Gastrocnemius medialis (tissue), 4 donors: Measurements from ENCODE around the gene CREBBP. TPM values are rescaled to one million over a fixed set of nuclear protein-coding genes. Genes with fewer than 3 reads are reported as not detected.

Source experiments
- ATAC-seq, 2 donors: fragments of 150-250 bp; one replicate each; pipeline ENCODE4 v1.9.1; 2016
- DNase-seq, 2 donors: peaks; one replicate each; pipeline ENCODE4 v3.0.0-alpha.2; 2019
- H3K27ac ChIP-seq, 4 donors: fragments of 200-600 bp; sonication (generic); 1 replicate in 1 of 4; 2 replicates in 3 of 4; pipeline ENCODE4 v1.5.1; 2016 to 2018; ENCODE audit warnings: mild to moderate bottlenecking in 2 of 4, moderate library complexity in 1 of 4
- H3K27me3 ChIP-seq, 3 donors: fragments of 200-600 bp; sonication (generic) in 2 of 3; 1 replicate in 1 of 3; 2 replicates in 2 of 3; pipeline versions ENCODE4 v1.5.1 to v1.6.0; 2016 to 2019; ENCODE audit warnings: mild to moderate bottlenecking in 1 of 3, moderate library complexity in 1 of 3
- H3K36me3 ChIP-seq, 2 donors: fragments of 200-600 bp; sonication (generic) in 1 of 2; one replicate each; pipeline ENCODE4 v1.5.1; 2017 to 2018
- H3K4me1 ChIP-seq, 2 donors: fragments of 200-600 bp; sonication (generic) in 1 of 2; one replicate each; pipeline ENCODE4 v1.5.1; 2016 to 2017; ENCODE audit warnings: mild to moderate bottlenecking in 2 of 2
- H3K4me3 ChIP-seq, 4 donors: fragments of 200-600 bp; sonication (generic) in 3 of 4; 1 replicate in 1 of 4; 2 replicates in 3 of 4; pipeline ENCODE4 v1.5.1; 2016 to 2019; ENCODE audit warnings: mild to moderate bottlenecking in 2 of 4
- H3K9me3 ChIP-seq, 3 donors: fragments of 200-600 bp; sonication (generic) in 2 of 3; 1 replicate in 1 of 3; 2 replicates in 2 of 3; pipeline ENCODE4 v1.5.1; 2016 to 2019
- POLR2A ChIP-seq, 2 donors: fragments of 450-650 bp; IDR thresholded peaks; one replicate each; pipeline ENCODE4 v1.6.1; 2017; ENCODE audit warnings: antibody characterized with exemption in 2 of 2, mild to moderate bottlenecking in 2 of 2, moderate library complexity in 2 of 2
- in situ Hi-C, 4 donors: fragments of 200-750 bp; cut with MboI; loops; one replicate each; pipeline versions ENCODE4 v1.15.0 to v1.8.0; 2017; ENCODE audit warnings: low sequenced_read_pairs in 4 of 4
- intact Hi-C: fragments of 100-400 bp; cut with DNase I; formaldehyde crosslinking; loops from one replicate; pipeline ENCODE4 v1.15.1; 2023; ENCODE audit warnings: low total_unique reads
- total RNA-seq, 4 donors: library from RNA; depleted of rRNA; stranded (reverse); fragments of >200 nt; gene quantifications; one replicate each; pipeline versions ENCODE4 v1.1.0 to v1.2.3, GENCODE V29; 2016
- TF ChIP-seq, protein P1 (sequence below), 5 experiments: fragments of 450-650 bp in 3 of 5; fragments of 200-600 bp in 2 of 5; sonication (generic) in 2 of 5; IDR thresholded peaks in 4 of 5; conservative IDR thresholded peaks in 1 of 5; 1 replicate in 4 of 5; 2 replicates in 1 of 5; pipeline ENCODE4 v1.5.1; 2016 to 2019; ENCODE audit warnings: antibody characterized with exemption in 5 of 5, mild to moderate bottlenecking in 3 of 5, moderate library complexity in 3 of 5

The CREBBP gene
- total RNA-seq, 4 donors from 2014 or later: 39.8 to 61.3 (median 53.5) TPM

GRCh38 chr16:3829631-3830536, 50.6 kb downstream of the CREBBP start:
- H3K27ac ChIP-seq: no peak overlapping the region
- intact Hi-C loops: no loop called here
- H3K36me3 ChIP-seq: no peaks in the 10 kb centered on the region
- TF ChIP-seq, protein P1, sequence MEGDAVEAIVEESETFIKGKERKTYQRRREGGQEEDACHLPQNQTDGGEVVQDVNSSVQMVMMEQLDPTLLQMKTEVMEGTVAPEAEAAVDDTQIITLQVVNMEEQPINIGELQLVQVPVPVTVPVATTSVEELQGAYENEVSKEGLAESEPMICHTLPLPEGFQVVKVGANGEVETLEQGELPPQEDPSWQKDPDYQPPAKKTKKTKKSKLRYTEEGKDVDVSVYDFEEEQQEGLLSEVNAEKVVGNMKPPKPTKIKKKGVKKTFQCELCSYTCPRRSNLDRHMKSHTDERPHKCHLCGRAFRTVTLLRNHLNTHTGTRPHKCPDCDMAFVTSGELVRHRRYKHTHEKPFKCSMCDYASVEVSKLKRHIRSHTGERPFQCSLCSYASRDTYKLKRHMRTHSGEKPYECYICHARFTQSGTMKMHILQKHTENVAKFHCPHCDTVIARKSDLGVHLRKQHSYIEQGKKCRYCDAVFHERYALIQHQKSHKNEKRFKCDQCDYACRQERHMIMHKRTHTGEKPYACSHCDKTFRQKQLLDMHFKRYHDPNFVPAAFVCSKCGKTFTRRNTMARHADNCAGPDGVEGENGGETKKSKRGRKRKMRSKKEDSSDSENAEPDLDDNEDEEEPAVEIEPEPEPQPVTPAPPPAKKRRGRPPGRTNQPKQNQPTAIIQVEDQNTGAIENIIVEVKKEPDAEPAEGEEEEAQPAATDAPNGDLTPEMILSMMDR (IDR thresholded peaks at IDR 0.05 in 4 of 5, conservative IDR thresholded peaks at IDR 0.05 in 1 of 5): no peak
- TF ChIP-seq POLR2A (IDR thresholded peaks at IDR 0.05): no peak
- ATAC-seq: no peak
- peaks cover 32 to 36% of the 10 kb centered on the region in 2 donors for H3K4me1 ChIP-seq
- in situ Hi-C loops: no loop called here
- H3K27me3 ChIP-seq: no peaks in the 10 kb centered on the region
- no peak for DNase-seq
- no peak overlapping the region for H3K4me3 ChIP-seq
- no peaks in the 10 kb centered on the region for H3K9me3 ChIP-seq

DNA sequence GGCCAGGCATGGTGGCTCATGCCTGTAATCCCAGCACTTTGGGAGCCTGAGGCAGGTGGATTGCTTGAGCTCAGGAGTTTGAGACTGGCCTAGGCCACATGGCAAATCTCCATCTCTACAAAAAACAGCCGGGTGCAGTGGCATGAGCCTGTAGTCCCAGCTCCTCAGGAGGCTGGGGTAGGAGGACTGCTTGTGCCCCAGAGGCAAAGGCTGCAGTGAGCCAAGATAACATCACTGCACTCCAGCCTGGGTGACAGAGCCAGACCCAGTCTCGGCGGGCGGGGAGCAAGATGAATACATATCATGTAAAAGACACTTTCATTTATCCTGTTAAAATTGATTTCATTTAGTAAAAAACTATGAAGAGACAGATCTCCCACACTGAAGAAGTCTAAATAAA, 54.6 kb downstream of the CREBBP start:
- no peaks in the 10 kb centered on the region for H3K9me3 ChIP-seq
- DNase-seq: no peak
- H3K4me1 ChIP-seq: peaks cover 71 to 73% of the 10 kb centered on the region in 2 donors
- in situ Hi-C loops: no loop called here
- TF ChIP-seq, protein P1 (IDR thresholded peaks at IDR 0.05 in 4 of 5, conservative IDR thresholded peaks at IDR 0.05 in 1 of 5): no peak
- TF ChIP-seq POLR2A (IDR thresholded peaks at IDR 0.05): no peak
- no peaks in the 10 kb centered on the region for H3K36me3 ChIP-seq
- H3K27me3 ChIP-seq: no peaks in the 10 kb centered on the region
- no peak overlapping the region for H3K27ac ChIP-seq
- ATAC-seq: no peak
- intact Hi-C loops: no loop called here
- H3K4me3 ChIP-seq: no peak overlapping the region

DNA sequence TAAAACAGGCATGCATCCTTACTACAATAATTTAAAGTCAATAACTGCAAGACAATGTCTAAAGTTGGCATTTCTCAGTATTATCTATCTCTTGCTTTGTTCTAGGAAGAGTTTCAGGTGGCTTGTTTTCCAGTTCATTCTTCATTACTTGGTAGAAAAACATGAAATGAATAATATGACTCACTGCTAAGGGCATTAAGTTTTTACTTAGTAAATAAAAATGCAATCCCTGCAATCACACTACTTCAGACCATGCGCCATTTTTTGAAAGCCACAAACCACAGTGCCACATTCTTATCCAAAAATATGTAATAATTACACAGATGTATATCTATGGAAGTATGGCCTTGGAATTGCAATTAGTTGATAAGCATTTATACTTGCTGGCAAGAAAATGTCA, 55.4 kb downstream of the CREBBP start:
- in situ Hi-C loops (no loop called here), intact Hi-C loops (no loop called here)
- DNase-seq (no peak), ATAC-seq (no peak)
- Histone ChIP-seq H3K4me1 (peaks cover 80 to 81% of the 10 kb centered on the region in 2 donors), H3K27me3 (no peaks in the 10 kb centered on the region), H3K4me3 (no peak overlapping the region), H3K9me3 (no peaks in the 10 kb centered on the region), H3K36me3 (no peaks in the 10 kb centered on the region), H3K27ac (no peak overlapping the region)
- no peak for TF ChIP-seq POLR2A (IDR thresholded peaks at IDR 0.05)
- TF ChIP-seq, protein P1 (IDR thresholded peaks at IDR 0.05 in 4 of 5, conservative IDR thresholded peaks at IDR 0.05 in 1 of 5): no peak

- peaks cover 83 to 84% of the 10 kb centered on the region in 2 donors for H3K4me1 ChIP-seq
- ATAC-seq (peak in 1 of 2 donors; percentile 37), DNase-seq (no peak)
- no peak overlapping the region for H3K4me3 ChIP-seq
- H3K27me3 ChIP-seq: no peaks in the 10 kb centered on the region
- no peak overlapping the region for H3K27ac ChIP-seq
- TF ChIP-seq, protein P1 (IDR thresholded peaks at IDR 0.05 in 4 of 5, conservative IDR thresholded peaks at IDR 0.05 in 1 of 5): no peak
- no peak for TF ChIP-seq POLR2A (IDR thresholded peaks at IDR 0.05)
- no peaks in the 10 kb centered on the region for H3K36me3 ChIP-seq
- H3K9me3 ChIP-seq: no peaks in the 10 kb centered on the region
- intact Hi-C loops: no loop called here
- in situ Hi-C loops: no loop called here
Observed at GRCh38 chr16:3824121-3824795, 56.3 kb downstream of the CREBBP start.
